ENCODE results near the gene COPE. TPM values are rescaled to one million over a fixed set of nuclear protein-coding genes. Genes with fewer than 3 reads are reported as not detected.

COPE gene
- total and polyA plus RNA-seq, 2 of the 8 experiments (the other 6 are each of a cell fraction or from before 2014, with no cell fraction given): 178 to 356 TPM

GRCh38 chr19:18865973-18866799, 53.0 kb downstream of the COPE start:
- Histone ChIP-seq H3K27me3 (replicated peaks in 1 of 4; ENCODE audit: control insufficient read depth in 3 of 4, extremely low read depth in 1 of 4, insufficient read depth in 3 of 4, low read length in 3 of 4) (peaks cover 0 to 2% (median 0%) of the 10 kb centered on the region in 4 experiments; a peak in 1 of 7 replicates), H3K4me2 (ENCODE audit: insufficient read depth in 1 of 2, low read depth in 2 of 2, low read length in 2 of 2) (no peak overlapping the region), H4K20me1 (replicated peaks in 1 of 2; ENCODE audit: control insufficient read depth in 1 of 2, insufficient read depth in 2 of 2, low read length in 2 of 2) (peaks cover 5 to 21% of the 10 kb centered on the region in 2 experiments), H2BK120ac (replicated peaks; ENCODE audit: low read depth, low read length) (no peak overlapping the region), H3K4me3 (ENCODE audit: extremely low read depth in 1 of 4, insufficient read depth in 2 of 4, low read depth in 3 of 4, low read length in 4 of 4) (no peak overlapping the region), H3K23me2 (ENCODE audit: low read depth, low read length) (peaks cover 4% of the 10 kb centered on the region; the same call in 1 of the 2 replicates), H2AFZ (ENCODE audit: low read length) (no peak overlapping the region), H3K56ac (replicated peaks; ENCODE audit: insufficient read length, low read depth, low read length) (no peak overlapping the region), H4K8ac (ENCODE audit: extremely low read depth, insufficient read depth, low read length) (no peak overlapping the region; the same call in 1 of the 2 replicates), H2AK5ac (ENCODE audit: low read depth, low read length) (no peak overlapping the region), H3K23ac (ENCODE audit: insufficient read length) (no peak overlapping the region), H3K9me3 (ENCODE audit: insufficient read depth in 2 of 2, low read depth in 1 of 2, low read length in 1 of 2) (no peaks in the 10 kb centered on the region), H3K9ac (replicated peaks in 1 of 4; ENCODE audit: extremely low read depth in 1 of 4, low read depth in 3 of 4, low read length in 3 of 4) (no peak overlapping the region), H3K14ac (ENCODE audit: insufficient read length) (no peak overlapping the region), H3K36me3 (ENCODE audit: control insufficient read depth in 2 of 4, insufficient read depth in 4 of 4, low read length in 3 of 4) (peaks cover 20 to 45% (median 33%) of the 10 kb centered on the region in 4 experiments), H2BK12ac (ENCODE audit: low read depth, low read length) (no peak overlapping the region), H4K91ac (replicated peaks; ENCODE audit: insufficient read length, low read length) (no peak overlapping the region), H2BK5ac (ENCODE audit: low read depth, low read length) (no peak overlapping the region), H3K4me1 (replicated peaks in 1 of 4; ENCODE audit: control insufficient read depth in 3 of 4, insufficient read depth in 4 of 4, low read length in 3 of 4) (peaks cover 0 to 13% (median 4%) of the 10 kb centered on the region in 4 experiments; a peak in 4 of 7 replicates), H3K27ac (ENCODE audit: low read depth, low read length) (peak overlapping the region; percentile 35; the same call in 1 of the 2 replicates), H3K4ac (replicated peaks; ENCODE audit: insufficient read length, low read depth, low read length) (peak overlapping the region; percentile 38), H2BK20ac (ENCODE audit: low read length) (no peak overlapping the region), H3K79me1 (ENCODE audit: low read depth, low read length) (no peaks in the 10 kb centered on the region; the same call in 1 of the 2 replicates), H2BK15ac (ENCODE audit: low read length) (no peak overlapping the region), H4K5ac (ENCODE audit: insufficient read length, low read depth, low read length) (peak overlapping the region; percentile 76), H3K79me2 (ENCODE audit: control insufficient read depth in 1 of 2, insufficient read depth in 2 of 2, low read length in 2 of 2) (no peaks in the 10 kb centered on the region), H3K18ac (ENCODE audit: extremely low read depth, low read length) (no peak overlapping the region)
- FAIRE-seq: no peak
- DNase-seq (ENCODE audit: low read depth in 1 of 2, low spot score in 2 of 2): peak in 1 of 2 experiments; percentile 96
- WGBS, 2 experiments (ENCODE audit: extremely low coverage in 1 of 2, insufficient coverage in 1 of 2, insufficient read length in 1 of 2, insufficient replicate concordance in 2 of 2, low coverage in 1 of 2, low lambda C conversion rate in 2 of 2, missing lambda C conversion rate in 1 of 2): 53% methylated on average over 33 of the region's 38 CpGs; no CpG with 5 or more reads in 1 of the 2 experiments
- CTCF ChIA-PET (ENCODE audit: partially characterized antibody): interaction anchor here (0.6 to 15.1 kb wide), 24 partner anchors 10 to 414 kb away, joined by 3 to 247 read pairs (median 4); partner anchors contain the start of gene CERS1
- POLR2A ChIA-PET (ENCODE audit: partially characterized antibody): interaction anchor here (0.8 to 1.2 kb wide), 4 partner anchors 10 to 32 kb away, joined by 3 to 4 read pairs (median 4); no protein-coding TSS in a partner anchor
- TF ChIP-seq SP1 (IDR thresholded peaks at IDR 0.05; ENCODE audit: low read depth, low read length): no peak
- no peak for TF ChIP-seq POU5F1 (IDR thresholded peaks at IDR 0.05; ENCODE audit: low read depth, low read length)
- no peak for TF ChIP-seq TCF12 (IDR thresholded peaks at IDR 0.05; ENCODE audit: low read depth, low read length)
- peak; percentile 19 for TF ChIP-seq TAF7 (optimal IDR thresholded peaks at IDR 0.05; ENCODE audit: borderline replicate concordance, low read depth, low read length)
- peak; percentile 84 for TF ChIP-seq GABPA (IDR thresholded peaks at IDR 0.05; ENCODE audit: borderline replicate concordance, insufficient read depth, low read length)
- TF ChIP-seq ATF2 (IDR thresholded peaks at IDR 0.05; ENCODE audit: low read length): no peak
- 0 out of 4 replicates have a peak, but pooled peaks of 1 of the 2 experiments have one; percentile 40 for TF ChIP-seq SIN3A (conservative IDR thresholded peaks at IDR 0.05 in 1 of 2, IDR thresholded peaks at IDR 0.05 in 1 of 2; ENCODE audit: low read depth in 1 of 2, low read length in 2 of 2)
